Ovary (tissue), 9 donors: ENCODE measurements around the gene PER1. TPM values are rescaled to one million over a fixed set of nuclear protein-coding genes. Genes with fewer than 3 reads are reported as not detected.

Experiments used
- DNase-seq, 5 donors: peaks; one replicate each; pipeline ENCODE4 v3.0.0-alpha.2; 2019 to 2020
- H3K27ac ChIP-seq, 2 donors: fragments of 200-600 bp; one replicate each; pipeline versions ENCODE4 v1.5.1 to v1.8.0; 2019 to 2022
- H3K27me3 ChIP-seq: fragments of 200-600 bp; one replicate; pipeline ENCODE4 v1.8.0; 2022
- H3K36me3 ChIP-seq: fragments of 200-600 bp; sonication (generic); one replicate; pipeline ENCODE4 v1.5.1; 2019
- H3K4me1 ChIP-seq: one replicate; pipeline ENCODE4 v1.8.1; 2013; ENCODE audit warnings: mild to moderate bottlenecking, moderate library complexity; ENCODE audit not compliant: insufficient read depth
- H3K4me3 ChIP-seq: fragments of 200-600 bp; sonication (generic); one replicate; pipeline ENCODE4 v1.5.1; 2017
- H3K9me3 ChIP-seq, 2 donors: fragments of 200-600 bp in 1 of 2; sonication (generic) in 1 of 2; one replicate each; pipeline versions ENCODE4 v1.5.1 to v1.8.1; 2013 to 2019; ENCODE audit warnings: mild to moderate bottlenecking in 1 of 2, moderate library complexity in 1 of 2
- EP300 ChIP-seq: sonication (generic); formaldehyde crosslinking; IDR thresholded peaks from one replicate; pipeline ENCODE4 v1.6.1; 2017; ENCODE audit warnings: antibody characterized with exemption
- POLR2A ChIP-seq: fragments of 450-650 bp; IDR thresholded peaks from one replicate; pipeline ENCODE4 v1.6.1; 2017; ENCODE audit warnings: antibody characterized with exemption, mild to moderate bottlenecking, moderate library complexity
- WGBS, 3 donors: extraction: QIAGEN DNeasy Blood & Tissue Kit in 1 of 3; methylation state at CpG; one replicate each; pipeline versions ENCODE4 v1.1.5 to v1.1.7; 2013 to 2017; 5-methylcytosine and 5-hydroxymethylcytosine counted together
- intact Hi-C, 4 donors: fragments of 100-400 bp; cut with DNase I; formaldehyde crosslinking; loops; one replicate each; pipeline versions ENCODE4 v1.11.0 to v1.15.1; 2022 to 2023
- polyA plus RNA-seq, 2 donors: library from polyadenylated mRNA; stranded (reverse); fragments of 200-250 nt in 1 of 2; fragments of 350-450 nt in 1 of 2; fragmentation: Illumina TruSeq in 1 of 2; extraction: RNeasy Lipid Tissue Mini Kit (QIAGEN cat#74804) in 1 of 2; gene quantifications; one replicate each; pipeline ENCODE4 v1.2.3, GENCODE V29; 2013 to 2014
- total RNA-seq, 7 donors: library from RNA; depleted of rRNA in 2 of 7; stranded (reverse); fragments of >200 nt in 2 of 7; fragmentation: NEBNext Ultra II Directional in 3 of 7; extraction: Animal tissue kit (Norgen Biotek cat#: 25700) in 3 of 7; gene quantifications; one replicate each; pipeline versions ENCODE4 v1.1.0 to v1.2.4, GENCODE V29; 2016 to 2023
- TF ChIP-seq, protein P1 (sequence below), 3 donors: fragments of 450-650 bp in 2 of 3; fragments of 200-600 bp in 1 of 3; IDR thresholded peaks; one replicate each; pipeline versions ENCODE4 v1.5.1 to v1.8.0; 2016 to 2022; ENCODE audit warnings: antibody characterized with exemption in 3 of 3, mild to moderate bottlenecking in 1 of 3
- donor health status: DM: no; HTN: no; CAD: no; lungs with moderate emphysema.
- donor health status: DM: no; HTN: no; CAD: no.
- donor health status: Bipolar disorder and iron deficiency.
- donor health status: DM: yes; HTN: yes; CAD: no.
- donor health status: DM: no; HTN: no; CAD: no.
- donor health status: DM: yes; HTN: yes; CAD: no.

PER1 gene
- total and polyA plus RNA-seq, 9 donors, result 12.8 to 394 (median 164) TPM

DNA sequence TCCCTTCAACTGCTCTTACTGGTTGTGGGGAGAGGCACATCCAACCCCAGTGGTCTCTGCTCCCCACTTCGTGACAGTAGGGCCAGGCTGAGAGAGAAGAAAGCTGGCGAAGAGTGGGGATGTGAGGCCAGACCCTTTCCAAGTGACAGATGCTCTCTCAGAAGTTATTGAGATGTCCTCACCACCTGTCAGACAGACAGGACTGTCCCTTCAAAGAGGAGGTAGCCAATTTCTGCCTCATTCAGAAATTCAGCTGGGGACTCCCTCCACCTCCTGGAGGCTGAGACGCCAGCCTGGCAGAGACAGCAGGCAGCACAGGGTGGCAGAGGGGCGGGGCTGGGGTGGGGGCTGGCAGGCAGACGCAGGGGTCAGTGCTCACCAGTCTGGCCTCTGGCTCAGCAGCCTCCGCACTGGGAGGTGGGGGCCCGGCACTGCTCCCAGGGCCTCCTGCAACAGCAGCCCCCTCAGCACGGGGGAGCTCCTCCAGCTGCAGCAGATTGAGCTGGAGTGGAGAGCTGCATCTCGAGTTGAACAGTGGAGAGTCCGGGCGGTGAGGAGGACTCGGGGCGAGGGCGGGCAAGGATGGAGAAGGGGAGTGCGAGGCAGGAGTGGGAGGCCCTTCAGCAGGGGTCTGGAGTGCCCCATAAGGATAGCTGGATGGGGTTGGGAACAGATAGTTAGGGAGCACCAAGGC, 9.2 kb downstream of the PER1 start:
- no peak overlapping the region for H3K27ac ChIP-seq
- intact Hi-C loops, result no loop called here
- H3K4me1 ChIP-seq, result no peaks in the 10 kb centered on the region
- no peaks in the 10 kb centered on the region for H3K9me3 ChIP-seq
- H3K27me3 ChIP-seq, result no peaks in the 10 kb centered on the region
- TF ChIP-seq EP300 (no peak), POLR2A (no peak)
- TF ChIP-seq, protein P1, sequence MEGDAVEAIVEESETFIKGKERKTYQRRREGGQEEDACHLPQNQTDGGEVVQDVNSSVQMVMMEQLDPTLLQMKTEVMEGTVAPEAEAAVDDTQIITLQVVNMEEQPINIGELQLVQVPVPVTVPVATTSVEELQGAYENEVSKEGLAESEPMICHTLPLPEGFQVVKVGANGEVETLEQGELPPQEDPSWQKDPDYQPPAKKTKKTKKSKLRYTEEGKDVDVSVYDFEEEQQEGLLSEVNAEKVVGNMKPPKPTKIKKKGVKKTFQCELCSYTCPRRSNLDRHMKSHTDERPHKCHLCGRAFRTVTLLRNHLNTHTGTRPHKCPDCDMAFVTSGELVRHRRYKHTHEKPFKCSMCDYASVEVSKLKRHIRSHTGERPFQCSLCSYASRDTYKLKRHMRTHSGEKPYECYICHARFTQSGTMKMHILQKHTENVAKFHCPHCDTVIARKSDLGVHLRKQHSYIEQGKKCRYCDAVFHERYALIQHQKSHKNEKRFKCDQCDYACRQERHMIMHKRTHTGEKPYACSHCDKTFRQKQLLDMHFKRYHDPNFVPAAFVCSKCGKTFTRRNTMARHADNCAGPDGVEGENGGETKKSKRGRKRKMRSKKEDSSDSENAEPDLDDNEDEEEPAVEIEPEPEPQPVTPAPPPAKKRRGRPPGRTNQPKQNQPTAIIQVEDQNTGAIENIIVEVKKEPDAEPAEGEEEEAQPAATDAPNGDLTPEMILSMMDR (IDR thresholded peaks at IDR 0.05), result no peak
- 74 to 83% (median 82%) methylated on average over 14 to 15 of the region's 15 CpGs for WGBS, 3 donors
- no peaks in the 10 kb centered on the region for H3K36me3 ChIP-seq
- no peak overlapping the region for H3K4me3 ChIP-seq
- peak; percentile 20 to 63 (median 37) for DNase-seq

DNA sequence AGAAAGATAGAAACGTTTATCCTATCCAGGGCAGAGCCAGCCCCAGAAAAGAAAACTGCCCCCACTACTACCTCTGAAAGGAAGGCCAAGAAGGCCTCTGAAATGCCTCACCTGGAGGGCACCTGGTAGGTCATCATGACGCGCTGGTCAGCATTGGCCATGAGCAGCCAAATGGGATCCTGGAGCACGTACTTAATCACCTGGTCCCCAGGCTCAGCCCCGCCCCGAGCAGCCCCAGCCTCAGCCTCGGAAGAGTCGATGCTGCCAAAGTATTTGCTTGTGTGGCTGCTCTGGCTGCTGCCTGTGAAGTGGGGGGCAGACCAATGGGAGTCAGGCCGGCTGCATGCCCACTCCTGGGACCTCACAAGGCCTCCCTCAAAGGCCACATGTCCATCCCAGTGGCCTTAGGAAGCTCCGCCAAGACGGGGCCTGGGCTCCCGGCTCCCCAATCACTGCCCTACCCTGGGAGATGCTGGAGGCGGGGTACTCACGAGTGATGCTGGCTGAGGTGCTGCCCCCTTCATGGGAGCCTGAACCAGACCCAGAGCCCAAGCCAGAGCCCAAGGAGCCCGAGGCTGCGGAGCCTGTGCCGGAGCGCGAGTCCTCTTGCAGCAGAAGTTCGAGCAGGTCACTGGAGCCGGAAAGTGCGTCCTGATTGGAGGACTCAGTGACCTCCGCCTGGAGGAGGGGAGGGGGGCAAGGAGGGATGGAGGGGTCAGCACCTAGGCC, 9.9 kb downstream of the PER1 start:
- H3K36me3 ChIP-seq, result no peaks in the 10 kb centered on the region
- DNase-seq, result peak; percentile 27 to 63 (median 41)
- H3K27ac ChIP-seq, result no peak overlapping the region
- TF ChIP-seq EP300, result no peak
- TF ChIP-seq, protein P1 (IDR thresholded peaks at IDR 0.05), result no peak
- TF ChIP-seq POLR2A, result no peak
- no peaks in the 10 kb centered on the region for H3K4me1 ChIP-seq
- no peak overlapping the region for H3K4me3 ChIP-seq
- intact Hi-C loops, result no loop called here
- 77 to 88% (median 79%) methylated on average over 23 of the region's 23 CpGs for WGBS, 3 donors
- no peaks in the 10 kb centered on the region for H3K9me3 ChIP-seq
- H3K27me3 ChIP-seq, result no peaks in the 10 kb centered on the region

GRCh38 chr17:8141741-8142140, 10.5 kb downstream of the PER1 start:
- Histone ChIP-seq H3K36me3 (no peaks in the 10 kb centered on the region), H3K4me1 (no peaks in the 10 kb centered on the region)
- DNase-seq, result peak; percentile 25 to 59 (median 39)

GRCh38 chr17:8141045-8141444, 11.2 kb downstream of the PER1 start:
- no peaks in the 10 kb centered on the region for H3K9me3 ChIP-seq
- no peaks in the 10 kb centered on the region for H3K36me3 ChIP-seq
- peak; percentile 35 to 64 (median 44) for DNase-seq
- intact Hi-C loops, result no loop called here
- no peak overlapping the region for H3K4me3 ChIP-seq
- WGBS, 3 donors, result 91 to 96% (median 92%) methylated on average over 7 of the region's 7 CpGs
- no peaks in the 10 kb centered on the region for H3K27me3 ChIP-seq
- H3K27ac ChIP-seq, result no peak overlapping the region
- H3K4me1 ChIP-seq, result no peaks in the 10 kb centered on the region
- TF ChIP-seq POLR2A (no peak), EP300 (no peak)
- TF ChIP-seq, protein P1 (IDR thresholded peaks at IDR 0.05), result no peak

More at GRCh38 chr17:8141741-8142140, 10.5 kb downstream of the PER1 start:
- H3K4me3 ChIP-seq, result no peak overlapping the region
- TF ChIP-seq POLR2A (no peak), EP300 (no peak)
- TF ChIP-seq, protein P1 (IDR thresholded peaks at IDR 0.05), result no peak
- intact Hi-C loops, result no loop called here
- no peaks in the 10 kb centered on the region for H3K9me3 ChIP-seq
- H3K27ac ChIP-seq, result no peak overlapping the region
- WGBS, 3 donors, result 81 to 89% (median 87%) methylated on average over 11 of the region's 11 CpGs
- no peaks in the 10 kb centered on the region for H3K27me3 ChIP-seq
